Frontal cortex (tissue), 4 donors: ENCODE measurements around the gene PRTN3. TPM values are rescaled to one million over a fixed set of nuclear protein-coding genes. Genes with fewer than 3 reads are reported as not detected.

Source experiments
- DNase-seq, 2 donors: peaks; one replicate each; pipeline ENCODE4 v3.0.0; 2012; ENCODE audit warnings: low spot score in 2 of 2
- FAIRE-seq: peaks from 2 replicates; lab custom pipeline; 2012; peaks lifted over from hg19 to GRCh38; lab: Jason Lieb, UNC
- total RNA-seq: library from RNA; depleted of rRNA; stranded (reverse); fragments of >200 nt; gene quantifications from one replicate; pipeline ENCODE4 v1.2.3, GENCODE V29; 2014
- donor health status: control.
- donor health status: control.
- donor health status: control.

PRTN3 gene
- total RNA-seq, 1 donor from 2014 or later, result 1.2 TPM

DNA sequence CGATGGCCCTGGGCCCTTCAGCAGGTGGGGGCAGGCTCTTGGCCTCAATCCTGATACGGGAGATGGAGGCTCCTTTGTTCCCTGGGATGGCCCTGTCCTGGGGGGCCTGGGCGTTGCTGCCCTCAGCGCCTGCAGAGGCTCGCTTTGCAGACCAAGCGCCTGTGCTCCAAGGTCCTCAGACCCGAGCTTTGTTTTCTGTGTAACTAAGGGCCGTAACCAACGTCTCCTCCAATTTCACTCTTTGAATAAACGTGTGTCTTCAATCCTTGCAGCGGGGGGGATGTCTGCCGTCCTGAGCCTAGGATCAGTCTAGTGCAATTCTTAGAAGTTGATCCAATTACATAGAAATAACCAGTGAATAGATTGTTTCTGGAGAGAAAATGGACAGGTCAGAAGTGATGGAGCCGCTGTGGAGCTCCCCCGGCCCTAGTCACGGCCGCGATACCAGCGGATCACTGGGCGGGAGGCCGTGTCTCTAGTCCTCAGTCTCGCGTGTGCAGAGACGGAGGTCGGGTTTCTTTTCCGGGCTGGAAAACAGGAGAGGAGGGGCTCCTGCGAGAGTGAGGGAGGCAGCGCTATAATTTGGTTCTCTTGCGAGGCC lies 38.2 kb upstream of the PRTN3 start:
- peak in 1 of 2 donors; percentile 51 for DNase-seq
- no peak for FAIRE-seq

DNA sequence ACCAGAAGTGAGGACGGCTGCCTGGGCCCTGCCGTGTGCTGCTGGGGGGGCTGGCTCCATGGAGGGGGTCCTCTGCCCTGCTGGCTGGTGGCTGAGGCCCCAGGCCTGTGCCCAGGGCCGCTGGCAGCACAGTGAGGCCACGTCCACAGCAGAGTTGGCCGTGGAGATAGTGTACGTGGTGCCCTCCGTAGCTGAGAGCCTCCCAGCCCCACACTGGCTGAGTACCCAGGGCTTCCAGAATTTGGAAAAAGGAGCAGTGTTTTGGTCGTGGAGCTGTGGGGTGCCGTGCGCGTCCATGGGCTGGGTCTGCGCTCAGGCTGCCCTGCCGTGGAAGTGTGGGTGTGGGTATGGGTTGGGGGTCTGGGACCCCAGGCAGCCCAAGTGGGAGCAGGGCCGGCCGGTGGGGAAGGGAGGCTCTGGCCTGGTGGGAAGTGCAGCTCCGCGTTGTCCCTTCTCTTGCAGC lies 37.7 kb upstream of the PRTN3 start:
- no peak for FAIRE-seq

DNA sequence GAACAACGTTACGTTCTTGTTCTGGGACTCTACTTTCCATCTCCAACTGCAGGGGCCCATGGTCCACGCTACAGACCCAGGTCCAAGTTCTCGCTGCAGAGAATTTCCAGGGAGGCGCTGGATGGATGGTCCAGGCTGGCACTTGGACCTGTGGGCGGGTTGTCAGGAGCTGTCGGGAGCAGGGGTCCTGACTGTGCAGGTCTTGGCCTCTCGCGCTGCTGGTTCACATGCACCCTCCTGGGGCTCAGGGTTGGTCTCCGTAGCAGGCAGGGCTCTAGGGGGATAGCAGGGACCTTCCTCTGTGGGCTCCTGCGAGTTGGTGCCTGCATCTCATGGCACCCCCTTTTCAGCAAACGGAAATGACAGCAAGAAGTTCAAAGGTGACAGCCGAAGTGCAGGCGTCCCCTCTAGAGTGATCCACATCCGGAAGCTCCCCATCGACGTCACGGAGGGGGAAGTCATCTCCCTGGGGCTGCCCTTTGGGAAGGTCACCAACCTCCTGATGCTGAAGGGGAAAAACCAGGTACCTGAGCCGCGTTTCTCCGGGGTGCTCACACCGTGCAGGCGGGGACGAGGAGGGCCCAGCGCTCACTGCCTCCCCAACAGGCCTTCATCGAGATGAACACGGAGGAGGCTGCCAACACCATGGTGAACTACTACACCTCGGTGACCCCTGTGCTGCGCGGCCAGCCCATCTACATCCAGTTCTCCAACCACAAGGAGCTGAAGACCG lies 36.9 kb upstream of the PRTN3 start:
- FAIRE-seq, result no peak
- no peak for DNase-seq

More for the DNA sequence above, 37.7 kb upstream of the PRTN3 start:
- no peak for DNase-seq

DNA sequence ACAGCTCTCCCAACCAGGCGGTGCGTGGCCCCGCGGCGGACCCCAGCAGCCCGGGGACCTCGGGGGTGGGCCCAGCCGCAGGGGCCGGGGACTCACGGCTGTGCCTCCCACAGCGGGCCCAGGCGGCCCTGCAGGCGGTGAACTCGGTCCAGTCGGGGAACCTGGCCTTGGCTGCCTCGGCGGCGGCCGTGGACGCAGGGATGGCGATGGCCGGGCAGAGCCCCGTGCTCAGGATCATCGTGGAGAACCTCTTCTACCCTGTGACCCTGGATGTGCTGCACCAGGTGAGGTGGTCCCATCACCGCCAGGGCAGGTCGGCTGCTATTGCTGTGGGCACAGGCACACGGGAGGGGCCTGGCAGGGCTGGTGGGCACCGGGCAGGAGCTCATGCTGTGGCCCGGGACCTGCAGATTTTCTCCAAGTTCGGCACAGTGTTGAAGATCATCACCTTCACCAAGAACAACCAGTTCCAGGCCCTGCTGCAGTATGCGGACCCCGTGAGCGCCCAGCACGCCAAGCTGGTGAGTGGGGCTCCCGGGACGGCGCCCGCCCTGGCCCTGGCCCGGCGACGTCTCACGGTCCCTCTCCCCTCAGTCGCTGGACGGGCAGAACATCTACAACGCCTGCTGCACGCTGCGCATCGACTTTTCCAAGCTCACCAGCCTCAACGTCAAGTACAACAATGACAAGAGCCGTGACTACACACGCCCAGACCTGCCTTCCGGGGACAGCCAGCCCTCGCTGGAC lies 36.2 kb upstream of the PRTN3 start:
- FAIRE-seq, result no peak

DNA sequence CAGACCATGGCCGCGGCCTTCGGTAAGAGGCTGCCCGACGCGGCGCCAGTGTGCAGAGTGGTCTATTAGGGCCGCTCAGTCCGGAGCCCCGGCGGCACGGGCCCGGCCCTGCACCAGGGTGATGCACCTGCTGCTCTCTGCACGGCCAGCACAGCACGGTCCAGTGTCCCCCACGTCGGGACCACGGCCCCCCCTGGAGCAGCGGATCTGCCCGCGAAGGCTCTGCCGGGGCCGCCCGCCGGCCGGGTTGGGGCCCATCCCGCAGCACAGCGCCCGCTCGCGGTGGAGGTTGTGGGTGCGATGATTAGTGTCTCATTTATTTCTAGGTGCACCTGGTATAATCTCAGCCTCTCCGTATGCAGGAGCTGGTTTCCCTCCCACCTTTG lies 35.6 kb upstream of the PRTN3 start:
- peak in 1 of 2 donors; percentile 40 for DNase-seq
- FAIRE-seq, result no peak

More for the DNA sequence above, 36.2 kb upstream of the PRTN3 start:
- no peak for DNase-seq

DNA sequence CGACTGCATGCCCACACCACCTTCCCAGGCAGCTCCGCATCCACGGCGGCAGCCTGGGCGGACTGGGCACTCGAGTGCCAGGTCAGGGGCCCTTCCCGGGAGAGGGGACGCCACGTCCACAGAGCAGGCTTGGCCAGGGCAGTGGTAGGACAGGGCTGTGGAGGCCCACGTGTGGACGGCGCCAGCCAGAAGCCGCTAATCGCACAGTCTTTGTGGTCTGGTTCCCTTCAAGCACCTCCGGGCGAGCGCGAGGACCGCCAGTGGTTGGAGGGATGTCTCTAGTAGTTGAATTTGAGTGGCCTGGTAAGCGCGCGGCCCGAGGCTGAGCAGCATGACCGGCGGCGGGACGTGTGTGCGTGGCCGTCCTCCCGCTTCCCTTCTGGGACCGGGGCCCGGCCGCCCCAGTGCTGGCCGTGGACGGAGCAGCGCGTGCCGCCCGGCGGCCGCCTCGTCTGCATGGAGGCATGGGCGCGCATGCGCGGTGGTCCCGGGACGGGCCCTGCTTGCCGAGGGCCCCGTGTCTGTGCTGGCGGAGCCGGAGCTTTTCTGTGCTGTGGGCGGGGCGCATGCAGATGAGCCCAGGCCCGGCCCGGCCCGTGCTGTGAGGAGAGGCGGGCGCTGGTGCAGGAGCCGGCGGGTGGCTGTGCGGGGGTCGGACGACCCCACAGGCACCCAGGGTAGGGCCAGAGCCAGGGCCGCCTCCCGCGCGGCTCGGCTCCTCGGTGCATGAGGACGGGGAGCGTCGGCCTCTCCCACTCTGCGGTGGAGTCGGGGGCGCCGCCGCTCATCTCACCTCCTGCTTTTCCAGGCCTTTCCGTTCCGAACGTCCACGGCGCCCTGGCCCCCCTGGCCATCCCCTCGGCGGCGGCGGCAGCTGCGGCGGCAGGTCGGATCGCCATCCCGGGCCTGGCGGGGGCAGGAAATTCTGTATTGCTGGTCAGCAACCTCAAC lies 34.9 kb upstream of the PRTN3 start:
- no peak for FAIRE-seq
- DNase-seq, result peak in 1 of 2 donors; percentile 34

DNA sequence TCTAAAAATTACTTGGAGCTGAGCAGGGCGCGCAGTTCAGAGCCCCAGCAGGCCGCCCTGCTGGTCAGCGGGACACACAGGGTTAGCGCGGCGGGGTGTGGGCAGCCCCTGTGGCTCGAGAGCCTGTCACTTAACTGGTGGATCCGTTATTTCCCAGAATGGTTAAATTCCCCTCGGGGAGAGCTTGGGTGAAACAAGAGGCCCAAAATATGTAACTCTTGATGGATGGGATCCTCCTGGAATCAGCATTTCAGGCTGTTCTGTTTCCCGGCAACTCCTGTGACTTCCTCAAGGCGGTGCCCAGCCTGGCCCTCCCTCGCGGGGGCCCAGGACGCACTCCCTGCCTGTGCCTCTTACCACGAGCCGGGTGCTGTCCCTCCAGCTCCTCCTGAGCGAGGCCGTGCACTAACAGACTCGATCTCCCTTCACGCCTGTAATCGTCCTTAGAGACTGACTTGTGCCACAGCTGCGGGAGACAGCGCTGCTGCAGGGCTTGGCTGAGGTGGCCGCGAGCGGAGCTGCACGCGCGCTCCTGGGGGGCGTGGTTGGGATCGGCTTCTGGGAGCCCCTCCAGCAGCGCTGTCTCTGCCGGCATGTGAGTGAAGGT lies 33.9 kb upstream of the PRTN3 start:
- FAIRE-seq (no peak), DNase-seq (peak; percentile 32 to 51)

DNA sequence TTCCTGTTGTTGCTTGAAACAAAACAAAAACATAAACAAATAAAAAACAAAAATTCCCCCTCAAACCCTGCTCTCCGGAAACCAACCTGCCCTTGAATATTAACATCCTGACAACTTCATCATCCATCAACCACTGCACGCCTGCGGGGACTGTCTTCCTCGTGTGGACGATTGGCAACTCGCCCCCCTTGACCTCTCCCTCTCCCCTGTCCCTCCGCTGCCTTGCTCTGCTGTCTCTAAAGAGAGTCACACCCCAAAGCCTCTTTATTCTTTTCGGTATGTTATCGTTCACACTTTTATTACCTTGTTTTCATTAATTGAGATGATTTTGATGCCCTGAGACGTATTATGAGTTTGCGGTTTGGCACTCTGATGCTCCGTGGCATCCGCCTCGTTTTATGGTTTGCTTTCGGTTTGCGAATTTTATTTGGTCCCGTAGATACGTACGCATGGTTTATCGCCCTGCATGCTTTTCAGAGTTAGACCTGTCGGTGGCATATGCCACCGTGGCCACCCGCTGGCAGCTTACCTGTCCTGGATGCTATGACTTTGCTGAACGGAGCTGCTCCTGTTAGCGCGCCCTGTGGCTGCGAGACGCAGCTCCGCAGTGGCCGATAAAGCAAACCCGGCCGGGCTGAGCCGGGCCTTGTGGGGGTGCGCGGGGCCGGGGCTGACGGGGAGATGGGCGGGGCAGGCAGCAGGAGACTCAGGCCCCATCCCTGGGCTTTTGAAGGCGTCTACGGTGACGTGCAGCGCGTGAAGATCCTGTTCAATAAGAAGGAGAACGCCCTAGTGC lies 33.0 kb upstream of the PRTN3 start:
- FAIRE-seq, result no peak
- DNase-seq, result peak in 1 of 2 donors; percentile 51

DNA sequence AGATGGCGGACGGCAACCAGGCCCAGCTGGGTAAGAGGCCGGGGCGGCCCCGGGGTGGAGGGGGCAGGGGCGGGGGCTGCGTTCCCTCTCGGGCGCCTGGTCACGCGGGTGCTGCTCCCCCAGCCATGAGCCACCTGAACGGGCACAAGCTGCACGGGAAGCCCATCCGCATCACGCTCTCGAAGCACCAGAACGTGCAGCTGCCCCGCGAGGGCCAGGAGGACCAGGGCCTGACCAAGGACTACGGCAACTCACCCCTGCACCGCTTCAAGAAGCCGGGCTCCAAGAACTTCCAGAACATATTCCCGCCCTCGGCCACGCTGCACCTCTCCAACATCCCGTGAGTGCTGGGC lies 32.4 kb upstream of the PRTN3 start:
- no peak for FAIRE-seq
- DNase-seq, result no peak

DNA sequence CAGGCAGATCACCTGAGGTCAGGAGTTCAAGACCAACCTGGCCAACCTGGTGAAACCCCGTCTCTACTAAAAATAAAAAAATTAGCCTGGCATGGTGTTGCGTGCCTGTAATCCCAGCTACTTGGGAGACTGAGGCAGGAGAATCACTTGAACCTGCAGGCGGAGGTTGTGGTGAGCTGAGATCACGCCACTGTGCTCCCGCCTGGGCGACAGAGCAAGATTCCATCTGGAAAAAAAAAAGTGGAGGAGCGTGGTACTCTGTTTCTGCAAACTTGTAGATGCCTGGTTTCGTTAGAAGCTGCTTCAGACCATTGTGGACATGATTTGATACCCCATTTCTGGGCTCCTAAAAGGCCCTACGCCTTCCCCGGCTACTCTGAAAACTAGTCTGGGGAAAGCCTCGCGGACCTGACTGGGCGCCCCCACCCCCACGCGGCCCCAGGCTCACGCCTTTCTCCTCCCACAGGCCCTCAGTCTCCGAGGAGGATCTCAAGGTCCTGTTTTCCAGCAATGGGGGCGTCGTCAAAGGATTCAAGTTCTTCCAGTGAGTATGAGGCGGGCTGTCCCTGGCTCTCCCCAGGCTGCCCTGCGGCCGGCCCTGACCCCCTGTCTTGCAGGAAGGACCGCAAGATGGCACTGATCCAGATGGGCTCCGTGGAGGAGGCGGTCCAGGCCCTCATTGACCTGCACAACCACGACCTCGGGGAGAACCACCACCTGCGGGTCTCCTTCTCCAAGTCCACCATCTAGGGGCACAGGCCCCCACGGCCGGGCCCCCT lies 30.5 kb upstream of the PRTN3 start:
- FAIRE-seq (no peak), DNase-seq (no peak)

DNA sequence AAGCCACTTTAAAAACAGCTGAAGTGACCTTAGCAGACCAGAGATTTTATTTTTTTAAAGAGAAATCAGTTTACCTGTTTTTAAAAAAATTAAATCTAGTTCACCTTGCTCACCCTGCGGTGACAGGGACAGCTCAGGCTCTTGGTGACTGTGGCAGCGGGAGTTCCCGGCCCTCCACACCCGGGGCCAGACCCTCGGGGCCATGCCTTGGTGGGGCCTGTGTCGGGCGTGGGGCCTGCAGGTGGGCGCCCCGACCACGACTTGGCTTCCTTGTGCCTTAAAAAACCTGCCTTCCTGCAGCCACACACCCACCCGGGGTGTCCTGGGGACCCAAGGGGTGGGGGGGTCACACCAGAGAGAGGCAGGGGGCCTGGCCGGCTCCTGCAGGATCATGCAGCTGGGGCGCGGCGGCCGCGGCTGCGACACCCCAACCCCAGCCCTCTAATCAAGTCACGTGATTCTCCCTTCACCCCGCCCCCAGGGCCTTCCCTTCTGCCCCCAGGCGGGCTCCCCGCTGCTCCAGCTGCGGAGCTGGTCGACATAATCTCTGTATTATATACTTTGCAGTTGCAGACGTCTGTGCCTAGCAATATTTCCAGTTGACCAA lies 29.8 kb upstream of the PRTN3 start:
- DNase-seq, result no peak

DNA sequence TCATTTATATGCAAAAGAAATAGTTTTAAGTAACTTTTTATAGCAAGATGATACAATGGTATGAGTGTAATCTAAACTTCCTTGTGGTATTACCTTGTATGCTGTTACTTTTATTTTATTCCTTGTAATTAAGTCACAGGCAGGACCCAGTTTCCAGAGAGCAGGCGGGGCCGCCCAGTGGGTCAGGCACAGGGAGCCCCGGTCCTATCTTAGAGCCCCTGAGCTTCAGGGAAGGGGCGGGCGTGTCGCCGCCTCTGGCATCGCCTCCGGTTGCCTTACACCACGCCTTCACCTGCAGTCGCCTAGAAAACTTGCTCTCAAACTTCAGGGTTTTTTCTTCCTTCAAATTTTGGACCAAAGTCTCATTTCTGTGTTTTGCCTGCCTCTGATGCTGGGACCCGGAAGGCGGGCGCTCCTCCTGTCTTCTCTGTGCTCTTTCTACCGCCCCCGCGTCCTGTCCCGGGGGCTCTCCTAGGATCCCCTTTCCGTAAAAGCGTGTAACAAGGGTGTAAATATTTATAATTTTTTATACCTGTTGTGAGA lies 29.2 kb upstream of the PRTN3 start:
- no peak for DNase-seq
- FAIRE-seq, result no peak

More for the DNA sequence above, 29.8 kb upstream of the PRTN3 start:
- no peak for FAIRE-seq

DNA sequence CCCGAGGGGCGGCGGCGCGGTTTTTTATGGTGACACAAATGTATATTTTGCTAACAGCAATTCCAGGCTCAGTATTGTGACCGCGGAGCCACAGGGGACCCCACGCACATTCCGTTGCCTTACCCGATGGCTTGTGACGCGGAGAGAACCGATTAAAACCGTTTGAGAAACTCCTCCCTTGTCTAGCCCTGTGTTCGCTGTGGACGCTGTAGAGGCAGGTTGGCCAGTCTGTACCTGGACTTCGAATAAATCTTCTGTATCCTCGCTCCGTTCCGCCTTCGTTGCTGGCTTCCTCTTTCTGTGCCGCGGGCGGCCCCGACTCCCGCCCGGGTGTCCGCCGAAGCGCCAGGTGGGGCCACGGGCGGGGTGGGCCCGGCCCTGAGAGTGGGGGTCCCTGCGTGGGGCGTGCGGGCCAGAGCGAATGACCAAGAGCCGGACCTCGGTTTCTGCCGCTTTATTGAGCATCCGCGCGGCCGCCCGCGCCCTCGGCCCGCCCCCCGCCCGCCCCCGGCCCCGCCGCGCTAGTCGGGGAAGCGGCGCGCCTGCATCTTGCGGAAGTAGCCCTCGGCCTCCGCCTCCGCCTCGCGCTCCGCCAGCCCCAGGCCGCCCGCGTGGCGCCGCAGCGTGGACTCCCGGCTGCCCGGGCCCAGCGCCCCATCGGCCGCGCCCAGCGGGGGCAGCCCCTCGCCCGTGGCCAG lies 28.6 kb upstream of the PRTN3 start:
- FAIRE-seq, result no peak
- DNase-seq, result no peak

DNA sequence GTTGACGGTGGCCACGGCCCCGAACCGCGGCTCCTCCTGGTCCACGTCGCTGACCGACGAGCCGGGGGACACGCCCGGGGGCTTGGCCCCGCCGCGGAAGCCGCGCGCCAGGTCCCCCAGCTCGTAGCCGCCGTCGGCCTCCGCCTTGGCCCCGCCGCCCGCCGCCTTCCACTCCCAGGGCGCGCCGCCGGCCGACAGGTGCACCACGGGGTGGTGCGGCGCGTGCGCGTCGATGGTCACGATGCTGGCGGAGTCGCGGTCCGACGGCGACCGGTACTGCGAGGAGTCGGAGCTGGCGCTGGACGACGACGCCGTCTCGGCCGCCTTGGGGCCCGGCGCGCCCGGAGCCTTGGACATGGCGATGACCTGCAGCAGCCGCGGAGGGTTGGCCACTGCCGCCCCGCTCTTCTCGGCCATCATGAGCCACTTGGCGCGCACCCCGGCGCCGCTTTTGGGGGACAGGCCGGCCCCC lies 28.0 kb upstream of the PRTN3 start:
- FAIRE-seq, result no peak

DNA sequence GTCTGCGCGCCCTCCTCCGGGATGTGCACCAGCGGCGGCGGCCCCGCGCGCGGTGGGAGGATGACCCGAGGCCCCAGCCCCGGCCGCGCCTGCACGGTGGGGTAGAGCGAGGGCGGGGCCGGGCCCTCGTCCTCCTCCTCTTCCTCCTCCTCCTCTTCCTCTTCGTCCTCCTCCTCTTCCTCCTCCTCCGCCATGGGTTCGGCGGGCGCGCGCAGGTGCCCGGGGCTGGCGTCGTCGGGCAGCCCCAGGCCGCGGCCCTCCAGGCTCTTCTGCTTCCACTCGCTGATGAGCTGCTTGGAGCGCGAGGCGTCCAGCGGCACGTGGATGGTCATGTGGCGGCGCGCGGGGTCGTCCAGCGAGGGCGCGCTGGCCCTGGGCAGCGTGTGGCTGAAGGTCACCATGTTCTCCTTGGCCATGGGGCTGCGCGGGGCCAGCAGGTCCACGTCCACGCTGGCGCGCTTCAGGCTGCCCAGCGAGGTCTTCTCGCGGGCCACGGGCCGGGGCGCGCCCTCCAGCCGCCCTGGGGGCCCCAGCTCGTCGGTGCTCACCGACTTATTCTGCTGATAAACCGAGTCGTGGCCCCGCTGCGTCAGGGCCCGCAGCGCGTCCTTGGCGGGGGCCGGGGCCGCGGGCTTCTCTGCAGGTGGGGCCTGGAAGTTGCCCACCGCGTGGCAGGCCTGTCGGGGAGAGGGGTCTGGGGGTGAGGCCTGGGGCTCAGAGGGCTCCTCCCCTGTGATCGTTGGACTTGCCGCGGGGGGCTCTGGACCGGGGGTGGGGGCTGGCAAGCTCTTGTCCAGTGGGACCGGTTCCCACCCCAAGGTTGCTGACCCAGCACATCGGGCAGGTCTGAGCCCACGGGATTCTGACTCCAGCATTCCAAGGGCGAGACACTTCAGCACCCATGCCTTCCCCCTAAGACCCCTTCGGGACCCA lies 27.3 kb upstream of the PRTN3 start:
- FAIRE-seq (no peak), DNase-seq (no peak)

More for the DNA sequence above, 28.0 kb upstream of the PRTN3 start:
- DNase-seq, result no peak
